ENCODE data around the gene NTF3. TPM values are rescaled to one million over a fixed set of nuclear protein-coding genes. Genes with fewer than 3 reads are reported as not detected.

NTF3 gene
- total RNA-seq, 6 donors from 2014 or later, result 0.46 to 0.71 (median 0.54) TPM; not detected in 3

DNA sequence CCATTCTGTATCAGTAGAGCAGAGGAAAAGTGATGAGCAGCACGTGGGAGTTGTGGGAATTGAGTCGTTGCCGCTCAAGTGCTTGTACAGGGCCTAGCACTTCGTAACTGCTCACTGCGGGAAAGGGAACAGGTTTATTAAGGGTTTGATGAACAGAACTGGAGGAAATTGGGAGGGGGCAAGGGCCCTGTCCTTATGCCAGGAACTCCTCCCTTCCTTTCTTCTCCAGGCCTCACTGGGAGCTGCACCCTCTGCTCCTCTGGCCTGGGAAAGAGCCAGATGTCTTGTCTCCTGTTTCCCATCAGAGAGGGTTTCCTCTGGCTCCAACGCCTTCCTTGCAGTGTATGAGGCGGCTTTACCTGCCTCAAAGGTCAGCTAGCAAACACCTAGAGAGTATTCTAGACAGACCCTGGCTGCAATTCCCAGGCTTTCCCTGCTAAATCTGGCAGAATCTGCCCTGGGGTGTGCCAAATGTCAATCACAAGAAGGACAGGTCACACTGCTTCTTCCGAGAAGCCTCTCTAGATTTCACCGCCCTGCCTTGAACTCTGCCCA lies 78.4 kb downstream of the NTF3 start:
- DNase-seq (no peak), ATAC-seq (ENCODE audit: low FRiP score in 2 of 2) (no peak)
- Histone ChIP-seq H3K4me3 (no peak overlapping the region), H3K4me1 (peaks cover 4 to 12% (median 7%) of the 10 kb centered on the region in 4 donors), H3K36me3 (no peaks in the 10 kb centered on the region), H3K9me3 (no peaks in the 10 kb centered on the region), H3K27ac (no peak overlapping the region), H3K27me3 (no peaks in the 10 kb centered on the region)
- WGBS, 2 donors, result 77 to 87% methylated on average over 9 of the region's 9 CpGs
- TF ChIP-seq POLR2AphosphoS5 (IDR thresholded peaks at IDR 0.05) (no peak), POLR2A (IDR thresholded peaks at IDR 0.05) (no peak), EP300 (IDR thresholded peaks at IDR 0.05) (no peak)
- TF ChIP-seq, protein P1, sequence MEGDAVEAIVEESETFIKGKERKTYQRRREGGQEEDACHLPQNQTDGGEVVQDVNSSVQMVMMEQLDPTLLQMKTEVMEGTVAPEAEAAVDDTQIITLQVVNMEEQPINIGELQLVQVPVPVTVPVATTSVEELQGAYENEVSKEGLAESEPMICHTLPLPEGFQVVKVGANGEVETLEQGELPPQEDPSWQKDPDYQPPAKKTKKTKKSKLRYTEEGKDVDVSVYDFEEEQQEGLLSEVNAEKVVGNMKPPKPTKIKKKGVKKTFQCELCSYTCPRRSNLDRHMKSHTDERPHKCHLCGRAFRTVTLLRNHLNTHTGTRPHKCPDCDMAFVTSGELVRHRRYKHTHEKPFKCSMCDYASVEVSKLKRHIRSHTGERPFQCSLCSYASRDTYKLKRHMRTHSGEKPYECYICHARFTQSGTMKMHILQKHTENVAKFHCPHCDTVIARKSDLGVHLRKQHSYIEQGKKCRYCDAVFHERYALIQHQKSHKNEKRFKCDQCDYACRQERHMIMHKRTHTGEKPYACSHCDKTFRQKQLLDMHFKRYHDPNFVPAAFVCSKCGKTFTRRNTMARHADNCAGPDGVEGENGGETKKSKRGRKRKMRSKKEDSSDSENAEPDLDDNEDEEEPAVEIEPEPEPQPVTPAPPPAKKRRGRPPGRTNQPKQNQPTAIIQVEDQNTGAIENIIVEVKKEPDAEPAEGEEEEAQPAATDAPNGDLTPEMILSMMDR (IDR thresholded peaks at IDR 0.05), result no peak

DNA sequence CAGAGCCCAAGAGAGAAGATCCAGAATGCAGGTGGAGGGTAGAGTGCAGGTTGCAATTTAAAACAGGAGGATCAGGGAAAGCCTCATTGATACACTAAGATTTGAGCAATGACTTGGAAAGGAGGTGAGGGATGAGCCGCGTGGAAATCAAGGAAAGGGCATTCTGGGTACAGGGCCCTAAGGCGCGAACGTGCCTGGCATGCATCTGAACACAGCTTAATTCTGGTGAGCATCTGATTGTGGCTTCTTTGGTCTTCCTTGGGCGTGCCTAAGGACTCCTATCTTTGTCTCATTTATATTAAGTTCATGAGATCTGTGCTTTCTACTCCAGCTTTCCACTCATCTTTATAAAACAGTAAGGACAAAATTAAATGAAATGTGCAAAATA lies 79.3 kb downstream of the NTF3 start:
- H3K36me3 ChIP-seq, result no peaks in the 10 kb centered on the region
- H3K27me3 ChIP-seq, result no peaks in the 10 kb centered on the region
- WGBS, 2 donors, result 58 to 61% methylated on average over 6 of the region's 6 CpGs
- peaks cover 4 to 12% (median 7%) of the 10 kb centered on the region in 4 donors for H3K4me1 ChIP-seq
- no peak for ATAC-seq (ENCODE audit: low FRiP score in 2 of 2)
- no peak for DNase-seq
- no peak overlapping the region for H3K27ac ChIP-seq
- no peaks in the 10 kb centered on the region for H3K9me3 ChIP-seq
- H3K4me3 ChIP-seq, result no peak overlapping the region
- TF ChIP-seq EP300 (IDR thresholded peaks at IDR 0.05), result no peak
- TF ChIP-seq POLR2AphosphoS5 (IDR thresholded peaks at IDR 0.05), result no peak
- no peak for TF ChIP-seq POLR2A (IDR thresholded peaks at IDR 0.05)
- TF ChIP-seq, protein P1 (IDR thresholded peaks at IDR 0.05), result no peak

DNA sequence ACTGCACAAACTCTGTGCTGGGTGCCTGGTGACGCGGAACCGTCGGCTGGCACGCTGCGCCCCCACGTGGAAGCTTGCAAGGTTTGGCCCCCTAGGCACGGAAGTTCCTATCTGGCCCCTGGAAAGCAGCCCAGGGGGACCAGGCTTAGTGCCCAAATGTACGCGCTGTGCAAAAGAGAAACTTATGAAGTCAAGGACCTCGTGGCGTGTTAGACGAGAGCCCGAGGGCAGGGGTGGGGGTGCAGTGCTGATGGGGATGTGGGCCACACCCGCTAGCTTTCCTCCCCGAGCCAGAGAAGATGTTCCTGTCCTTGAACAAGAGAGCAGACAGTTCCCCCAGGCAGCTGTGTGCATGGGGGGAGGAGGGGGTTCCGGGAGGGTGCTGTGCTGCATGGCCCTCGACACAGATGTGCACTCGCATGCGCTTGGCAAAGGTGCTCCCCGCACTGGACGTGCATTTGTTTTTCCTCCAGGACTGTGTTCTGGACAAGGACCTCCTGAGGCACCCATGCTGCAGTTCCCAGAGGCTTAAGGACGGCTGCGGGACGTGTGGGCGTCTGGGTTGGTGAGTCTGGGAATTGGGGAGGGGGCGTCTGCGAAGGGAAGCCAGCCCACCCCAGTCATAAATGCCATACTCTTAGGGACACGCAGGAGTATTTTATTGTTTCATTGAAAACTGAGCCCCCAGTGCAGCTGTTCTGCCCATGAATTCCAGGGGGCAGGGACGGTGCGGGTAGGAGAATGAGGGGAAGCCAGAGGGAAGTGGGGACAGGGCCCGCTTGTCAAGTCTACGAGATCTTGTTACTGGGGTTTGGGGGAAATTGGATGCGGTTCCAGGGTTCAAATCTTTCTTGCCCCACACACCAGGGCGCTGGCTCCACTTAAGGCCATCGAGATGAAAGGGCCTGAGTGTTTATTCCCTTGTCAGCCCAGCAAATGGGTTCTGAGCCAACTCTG lies 80.0 kb downstream of the NTF3 start:
- Histone ChIP-seq H3K4me3 (no peak overlapping the region), H3K27ac (no peak overlapping the region), H3K9me3 (no peaks in the 10 kb centered on the region), H3K4me1 (peaks cover 4 to 12% (median 7%) of the 10 kb centered on the region in 4 donors), H3K36me3 (no peaks in the 10 kb centered on the region), H3K27me3 (no peaks in the 10 kb centered on the region)
- ATAC-seq (ENCODE audit: low FRiP score in 2 of 2), result no peak
- 28 to 32% methylated on average over 30 to 36 of the region's 36 CpGs for WGBS, 2 donors
- DNase-seq, result peak in 1 of 2 donors; percentile 83
- TF ChIP-seq, protein P1 (IDR thresholded peaks at IDR 0.05), result peak in 2 of 6 experiments; percentile 24 to 27
- TF ChIP-seq EP300 (IDR thresholded peaks at IDR 0.05) (no peak), POLR2AphosphoS5 (IDR thresholded peaks at IDR 0.05) (no peak), POLR2A (IDR thresholded peaks at IDR 0.05) (no peak)

DNA sequence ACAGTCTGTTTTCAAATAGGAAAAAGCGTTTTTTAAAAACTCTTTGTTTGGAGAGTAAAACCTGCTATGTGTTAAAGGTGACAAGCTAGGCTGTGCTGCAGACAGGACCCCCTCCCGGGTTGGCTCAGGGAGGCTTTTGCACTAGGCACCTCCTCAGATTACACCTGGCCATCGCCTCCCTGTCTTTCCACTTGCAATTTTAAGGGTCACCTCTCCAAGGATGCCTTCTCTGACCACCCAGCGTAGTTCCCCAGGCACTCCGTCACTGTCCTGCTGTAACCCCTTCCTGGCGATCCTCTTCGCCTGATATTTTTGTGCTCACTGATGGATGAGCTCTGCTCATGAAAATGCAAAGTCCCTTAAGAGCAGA lies 80.7 kb downstream of the NTF3 start:
- TF ChIP-seq POLR2AphosphoS5 (IDR thresholded peaks at IDR 0.05), result no peak
- no peak for TF ChIP-seq POLR2A (IDR thresholded peaks at IDR 0.05)
- TF ChIP-seq, protein P1 (IDR thresholded peaks at IDR 0.05), result no peak
- no peak for TF ChIP-seq EP300 (IDR thresholded peaks at IDR 0.05)
- DNase-seq, result no peak
- WGBS, 2 donors, result 61 to 65% methylated on average over 7 of the region's 7 CpGs
- no peak for ATAC-seq (ENCODE audit: low FRiP score in 2 of 2)
- Histone ChIP-seq H3K27me3 (no peaks in the 10 kb centered on the region), H3K4me1 (peaks cover 4 to 12% (median 7%) of the 10 kb centered on the region in 4 donors), H3K9me3 (no peaks in the 10 kb centered on the region), H3K4me3 (no peak overlapping the region), H3K36me3 (no peaks in the 10 kb centered on the region), H3K27ac (no peak overlapping the region)

All from upper lobe of left lung (tissue), 6 donors.